Stimulated activated naive CD8-positive, alpha-beta T cell treated with anti-CD3 and anti-CD28 coated beads, Interleukin-15, amount 100 ng/mL, for 72 hours (primary cell): ENCODE results near the gene PGA4.

Experiments used
- ATAC-seq: fragments of 150-1000 bp; cut with Tn5 transposase; 2 replicates; pipeline ENCODE4 v1.10.0; 2021; ENCODE audit warnings: mild to moderate bottlenecking, moderate library complexity
- DNase-seq, 2 donors: peaks; one replicate each; pipeline ENCODE4 v3.0.0; 2021 to 2022
- H3K27ac Mint-ChIP-seq, 2 donors: one replicate each; pipeline ENCODE4 v1.8.0; 2022; ENCODE audit warnings: mild to moderate bottlenecking in 2 of 2, mixed read lengths in 2 of 2, moderate library complexity in 2 of 2
- H3K27me3 Mint-ChIP-seq: one replicate; pipeline ENCODE4 v1.8.0; 2022; ENCODE audit warnings: mixed read lengths
- H3K4me1 Mint-ChIP-seq: one replicate; pipeline ENCODE4 v1.8.0; 2022; ENCODE audit warnings: mild to moderate bottlenecking, mixed read lengths
- H3K4me3 Mint-ChIP-seq, 2 donors: one replicate each; pipeline ENCODE4 v1.8.0; 2022; ENCODE audit warnings: mild to moderate bottlenecking in 2 of 2, mixed read lengths in 2 of 2, moderate library complexity in 1 of 2
- H3K9me3 Mint-ChIP-seq, 2 donors: one replicate each; pipeline ENCODE4 v1.8.0; 2022; ENCODE audit warnings: mixed read lengths in 2 of 2

PGA4 gene

DNA sequence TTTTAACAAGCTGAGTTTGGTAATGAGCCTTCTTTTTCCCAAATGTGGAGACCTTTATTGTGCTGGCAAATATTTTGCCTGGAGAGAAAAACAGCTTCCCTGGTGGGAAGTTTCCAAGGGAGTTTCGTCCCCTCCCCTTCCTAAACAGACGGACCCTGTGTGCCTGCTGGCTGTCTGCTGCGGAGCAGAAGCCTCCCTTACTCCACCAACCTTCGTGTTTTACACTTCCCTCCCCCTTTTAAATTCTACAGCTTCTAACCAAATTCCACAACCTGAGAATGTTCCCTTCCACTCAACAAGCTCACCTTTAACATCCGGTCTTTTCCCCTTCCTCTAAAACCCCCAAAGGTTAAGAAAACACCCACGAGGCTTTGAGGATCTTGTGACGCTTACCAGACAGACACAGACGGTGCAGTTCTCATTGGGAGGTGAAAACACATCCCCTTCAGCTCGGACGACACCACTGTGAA, 55.9 kb downstream of the PGA4 start:
- no peak for ATAC-seq
- Mint-ChIP-seq H3K9me3 (no peaks in the 10 kb centered on the region), H3K27ac (peak overlapping the region in 1 of 2 donors; percentile 45), H3K4me1 (peaks cover 5% of the 10 kb centered on the region), H3K4me3 (no peak overlapping the region), H3K27me3 (no peaks in the 10 kb centered on the region)
- no peak for DNase-seq

DNA sequence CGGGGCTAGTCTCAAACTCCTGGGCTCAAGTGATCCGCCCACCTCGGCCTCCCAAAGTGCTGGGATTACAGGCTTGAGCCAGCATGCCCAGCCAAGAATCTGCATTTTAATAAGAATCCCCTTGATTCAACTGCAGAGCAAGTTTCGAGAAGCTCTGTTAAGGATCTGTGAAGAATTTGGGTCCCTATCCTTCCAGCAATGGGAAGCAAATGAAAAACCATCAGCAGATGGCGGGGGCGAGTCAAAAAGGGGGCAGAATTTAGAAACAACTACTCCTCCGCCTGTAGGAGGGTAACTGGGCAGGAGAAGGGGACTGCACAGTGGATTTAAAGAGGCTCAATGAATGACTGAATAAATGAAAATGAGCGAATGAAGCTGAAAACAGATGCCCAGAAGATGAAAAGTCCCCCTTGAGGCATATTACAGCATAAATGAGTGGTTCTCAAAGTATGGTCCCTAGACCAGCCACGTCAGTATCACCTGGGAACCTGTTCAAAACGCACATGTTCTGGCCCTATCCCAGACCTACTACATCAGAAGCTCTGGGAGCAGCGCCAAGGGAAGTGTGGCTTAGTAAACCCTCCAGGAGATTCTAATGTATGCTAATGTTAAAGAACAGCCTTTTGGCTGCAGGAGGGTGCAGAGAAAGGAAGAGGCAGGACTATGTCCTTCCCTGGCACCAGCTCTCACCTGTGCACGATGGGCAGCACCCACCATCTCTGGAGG, 58.0 kb downstream of the PGA4 start:
- H3K27me3 Mint-ChIP-seq: no peaks in the 10 kb centered on the region
- H3K4me3 Mint-ChIP-seq: no peak overlapping the region
- H3K4me1 Mint-ChIP-seq: peaks cover 5% of the 10 kb centered on the region
- H3K9me3 Mint-ChIP-seq: no peaks in the 10 kb centered on the region
- ATAC-seq (no peak), DNase-seq (no peak)
- no peak overlapping the region for H3K27ac Mint-ChIP-seq

DNA sequence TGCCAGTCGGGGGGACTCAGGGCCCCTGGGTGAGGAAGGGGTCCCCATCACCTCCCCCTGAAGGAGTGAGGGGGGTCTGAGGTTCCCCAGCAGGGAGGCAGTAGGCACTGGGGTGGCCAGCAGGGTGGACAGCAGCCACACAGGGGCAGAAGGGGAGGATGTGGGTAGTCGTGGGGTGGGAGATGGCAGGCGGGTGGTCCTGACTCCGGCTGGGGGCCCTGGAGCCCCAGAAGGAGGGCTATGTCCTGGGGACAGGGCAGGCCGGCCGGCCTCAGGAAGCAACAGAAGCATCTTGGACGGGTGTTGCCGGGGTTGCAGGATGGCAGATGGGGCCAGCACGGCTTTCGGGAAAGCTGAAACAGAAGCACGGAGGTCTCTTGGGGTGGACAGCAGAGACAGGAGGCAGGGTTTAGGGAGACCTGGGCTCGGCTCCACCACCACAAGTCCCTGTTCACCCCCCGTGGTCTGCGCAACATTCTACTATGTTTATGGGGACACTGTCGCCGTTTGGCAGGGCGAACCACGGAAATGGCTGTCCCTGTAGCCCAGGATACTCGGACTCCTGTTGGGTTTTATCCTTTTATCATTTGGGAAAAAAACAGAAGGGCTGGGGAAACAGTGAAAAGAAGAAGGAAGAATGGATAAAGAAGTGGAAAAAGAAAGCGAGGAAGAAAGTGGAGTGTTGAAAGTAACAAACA, 58.9 kb downstream of the PGA4 start:
- Mint-ChIP-seq H3K9me3 (no peaks in the 10 kb centered on the region), H3K4me1 (peaks cover 5% of the 10 kb centered on the region), H3K27ac (no peak overlapping the region), H3K27me3 (no peaks in the 10 kb centered on the region), H3K4me3 (no peak overlapping the region)
- ATAC-seq (no peak), DNase-seq (no peak)
